ENCODE measurements around the gene AAGAB. TPM values are rescaled to one million over a fixed set of nuclear protein-coding genes. Genes with fewer than 3 reads are reported as not detected.
"Not testable (repeated sequence)": the region's sequence is repeated elsewhere in the genome, so short reads cannot be mapped to it uniquely, and the experiment has no call there.

The AAGAB gene
- total and polyA plus RNA-seq, 5 experiments from 2014 or later = 28.1 to 49.4 (median 43.8) TPM

DNA sequence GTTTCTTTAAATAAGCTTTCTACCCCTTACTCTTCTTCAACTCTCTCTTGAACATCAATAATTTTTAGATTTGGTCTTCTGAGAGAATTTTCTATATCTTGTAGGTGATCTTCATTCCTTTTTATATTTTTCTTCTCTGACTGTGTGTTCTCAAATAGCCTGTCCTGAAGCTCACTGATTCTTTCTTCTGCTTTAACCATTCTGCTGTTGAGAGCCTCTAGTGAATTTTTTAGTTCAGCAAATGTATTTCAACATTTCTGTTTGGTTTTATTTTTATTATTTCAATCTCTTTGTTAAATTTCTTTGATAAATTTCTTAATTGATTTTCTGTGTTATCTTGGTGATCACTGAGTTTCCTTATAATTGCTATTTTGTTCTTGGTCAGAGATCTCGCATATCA is 19.8 kb upstream of the AAGAB start:
- H3K4me3 Mint-ChIP-seq = no peak overlapping the region
- POLR2A ChIA-PET = no interaction called here
- H3K27ac Mint-ChIP-seq = no peak overlapping the region
- H3K27me3 Mint-ChIP-seq = peaks cover 0 to 6% (median under 1%) of the 10 kb centered on the region in 5 donors
- no peak for DNase-seq
- peaks cover 6 to 28% (median 16%) of the 10 kb centered on the region in 9 donors for H3K9me3 Mint-ChIP-seq
- ATAC-seq = no peak
- no peaks in the 10 kb centered on the region for H3K4me1 Mint-ChIP-seq
- peaks cover 7 to 22% (median 14%) of the 10 kb centered on the region in 3 donors for H3K36me3 Mint-ChIP-seq

DNA sequence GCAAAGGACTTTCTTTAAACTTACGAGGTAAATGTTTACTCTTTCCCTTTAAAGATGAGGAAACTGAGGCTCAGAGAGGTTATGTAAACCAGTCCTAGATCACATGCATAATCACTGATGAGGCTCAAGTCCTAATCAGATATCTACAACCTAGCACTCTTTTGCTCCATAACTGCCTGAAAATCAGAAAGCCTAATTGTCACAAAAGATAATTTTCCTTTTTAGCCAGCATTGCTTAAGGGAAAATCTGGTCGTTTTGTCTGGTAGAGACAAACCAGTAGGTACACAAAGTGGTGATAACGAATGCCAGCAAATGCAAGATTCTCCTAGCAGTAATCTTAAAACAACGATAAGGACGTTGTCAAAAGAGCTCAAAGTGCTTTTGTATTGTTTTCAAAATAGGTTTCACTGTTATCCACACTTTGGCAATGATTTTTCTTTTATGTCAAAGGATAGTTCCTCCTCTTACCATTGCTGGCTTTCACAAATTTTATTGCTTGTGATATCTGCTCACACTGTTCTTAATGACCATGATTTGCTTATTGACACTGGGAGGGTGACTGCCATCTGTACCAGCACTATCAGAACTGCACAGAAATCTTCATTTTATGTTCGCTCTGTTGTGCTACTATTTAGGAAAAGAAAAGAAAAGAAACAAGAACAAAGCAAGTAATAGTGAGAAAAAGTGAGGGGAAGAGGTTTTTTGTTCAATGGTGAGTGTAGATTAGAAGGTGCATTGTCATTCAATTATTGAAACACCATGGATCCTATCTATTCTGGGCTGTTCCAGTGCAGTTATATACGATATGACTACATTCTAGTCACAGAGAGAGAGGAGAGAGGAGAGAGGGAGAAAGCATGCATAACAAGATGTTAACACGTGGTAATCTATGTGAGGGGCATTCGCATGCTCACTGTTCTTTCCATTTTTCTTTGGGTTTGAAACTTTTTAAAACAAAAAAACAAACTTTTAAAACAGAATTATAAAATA is 13.8 kb upstream of the AAGAB start:
- POLR2A ChIA-PET = no interaction called here
- H3K27ac Mint-ChIP-seq = no peak overlapping the region
- DNase-seq = no peak

GRCh38 chr15:67267440-67267839 is 13.0 kb upstream of the AAGAB start:
- H3K27me3 Mint-ChIP-seq = peaks cover 0 to 2% (median 0%) of the 10 kb centered on the region in 5 donors
- DNase-seq = no peak

More for the DNA sequence above, 13.8 kb upstream of the AAGAB start:
- Mint-ChIP-seq H3K9me3 (peaks cover 0 to 11% (median 2%) of the 10 kb centered on the region in 9 donors), H3K4me3 (no peak overlapping the region), H3K4me1 (no peaks in the 10 kb centered on the region), H3K36me3 (peaks cover 0 to 6% (median 0%) of the 10 kb centered on the region in 3 donors), H3K27me3 (peaks cover 0 to 4% (median 0%) of the 10 kb centered on the region in 5 donors)
- no peak for ATAC-seq

DNA sequence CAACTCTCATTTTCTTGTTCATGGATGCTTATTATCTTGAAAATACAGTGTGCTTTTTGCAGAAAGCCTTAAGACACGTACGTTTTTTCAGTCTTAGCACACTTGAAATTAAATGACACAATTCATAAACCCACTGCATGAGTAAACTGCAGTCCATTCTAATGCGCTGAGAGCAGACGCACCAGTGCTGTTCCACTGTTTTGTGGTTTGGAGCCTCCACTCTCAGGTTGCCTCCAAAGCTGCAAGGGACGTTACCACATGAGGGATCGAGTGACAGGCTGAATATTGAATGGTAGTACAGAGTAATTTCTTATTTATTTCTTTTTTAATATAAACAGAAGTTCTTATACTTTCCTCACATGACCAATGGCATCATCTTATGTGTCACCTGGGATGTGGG is 12.4 kb upstream of the AAGAB start:
- Mint-ChIP-seq H3K4me1 (no peaks in the 10 kb centered on the region), H3K27ac (no peak overlapping the region), H3K36me3 (no peaks in the 10 kb centered on the region), H3K9me3 (peaks cover 0 to under 1% (median 0%) of the 10 kb centered on the region in 9 donors), H3K27me3 (peaks cover 0 to 2% (median 0%) of the 10 kb centered on the region in 5 donors), H3K4me3 (no peak overlapping the region)
- no peak for ATAC-seq
- POLR2A ChIA-PET = no interaction called here
- DNase-seq = no peak

More at GRCh38 chr15:67267440-67267839, 13.0 kb upstream of the AAGAB start:
- H3K4me3 Mint-ChIP-seq = no peak overlapping the region
- no peak for ATAC-seq
- POLR2A ChIA-PET = no interaction called here
- H3K9me3 Mint-ChIP-seq = peaks cover 0 to 7% (median 0%) of the 10 kb centered on the region in 9 donors
- H3K4me1 Mint-ChIP-seq = no peaks in the 10 kb centered on the region
- H3K27ac Mint-ChIP-seq = no peak overlapping the region
- H3K36me3 Mint-ChIP-seq = peaks cover 0 to 3% (median 0%) of the 10 kb centered on the region in 3 donors

- peaks cover 3 to 9% (median 6%) of the 10 kb centered on the region in 4 donors for H3K4me1 Mint-ChIP-seq
Measured at GRCh38 chr15:67259806-67260205, 5.3 kb upstream of the AAGAB start.

DNA sequence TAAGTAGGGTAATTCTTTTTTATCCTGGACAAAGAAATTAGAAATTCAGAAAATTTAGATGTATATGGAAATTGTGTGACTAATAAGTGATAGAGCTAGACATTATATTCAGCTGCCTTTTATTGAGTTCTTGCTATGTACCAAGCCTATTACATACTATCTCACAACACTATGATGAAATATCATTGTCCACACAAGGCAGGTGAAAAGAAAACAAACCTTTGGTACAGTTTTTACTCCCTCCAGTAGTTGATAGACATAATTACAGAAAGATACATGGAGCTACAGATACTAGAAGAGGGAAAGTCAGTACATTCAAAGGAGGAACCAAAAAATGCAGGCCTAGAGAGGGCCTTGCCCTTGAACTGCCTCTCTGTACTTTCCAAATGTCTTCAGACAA is 4.9 kb upstream of the AAGAB start:
- no peaks in the 10 kb centered on the region for H3K27me3 Mint-ChIP-seq
- H3K27ac Mint-ChIP-seq = no peak overlapping the region
- ATAC-seq (no peak), DNase-seq (no peak)
- POLR2A ChIA-PET = no interaction called here
- no peaks in the 10 kb centered on the region for H3K36me3 Mint-ChIP-seq
- H3K4me3 Mint-ChIP-seq = no peak overlapping the region
- H3K9me3 Mint-ChIP-seq = no peaks in the 10 kb centered on the region
- peaks cover 4 to 12% (median 8%) of the 10 kb centered on the region in 4 donors for H3K4me1 Mint-ChIP-seq

More at GRCh38 chr15:67259806-67260205, 5.3 kb upstream of the AAGAB start:
- DNase-seq (no peak), ATAC-seq (no peak)
- Mint-ChIP-seq H3K4me3 (no peak overlapping the region), H3K27ac (no peak overlapping the region), H3K36me3 (no peaks in the 10 kb centered on the region), H3K27me3 (no peaks in the 10 kb centered on the region), H3K9me3 (no peaks in the 10 kb centered on the region)
- POLR2A ChIA-PET = no interaction called here

- H3K4me3 Mint-ChIP-seq, H3K9me3 Mint-ChIP-seq, ATAC-seq, H3K27me3 Mint-ChIP-seq, H3K27ac Mint-ChIP-seq, H3K36me3 Mint-ChIP-seq, DNase-seq, POLR2A ChIA-PET: not testable (repeated sequence)
- peaks cover 8 to 19% (median 16%) of the 10 kb centered on the region in 4 donors for H3K4me1 Mint-ChIP-seq
Measured at GRCh38 chr15:67258412-67258811, 4.0 kb upstream of the AAGAB start.

GRCh38 chr15:67256051-67256450 is 1.6 kb upstream of the AAGAB start:
- ATAC-seq = no peak

DNA sequence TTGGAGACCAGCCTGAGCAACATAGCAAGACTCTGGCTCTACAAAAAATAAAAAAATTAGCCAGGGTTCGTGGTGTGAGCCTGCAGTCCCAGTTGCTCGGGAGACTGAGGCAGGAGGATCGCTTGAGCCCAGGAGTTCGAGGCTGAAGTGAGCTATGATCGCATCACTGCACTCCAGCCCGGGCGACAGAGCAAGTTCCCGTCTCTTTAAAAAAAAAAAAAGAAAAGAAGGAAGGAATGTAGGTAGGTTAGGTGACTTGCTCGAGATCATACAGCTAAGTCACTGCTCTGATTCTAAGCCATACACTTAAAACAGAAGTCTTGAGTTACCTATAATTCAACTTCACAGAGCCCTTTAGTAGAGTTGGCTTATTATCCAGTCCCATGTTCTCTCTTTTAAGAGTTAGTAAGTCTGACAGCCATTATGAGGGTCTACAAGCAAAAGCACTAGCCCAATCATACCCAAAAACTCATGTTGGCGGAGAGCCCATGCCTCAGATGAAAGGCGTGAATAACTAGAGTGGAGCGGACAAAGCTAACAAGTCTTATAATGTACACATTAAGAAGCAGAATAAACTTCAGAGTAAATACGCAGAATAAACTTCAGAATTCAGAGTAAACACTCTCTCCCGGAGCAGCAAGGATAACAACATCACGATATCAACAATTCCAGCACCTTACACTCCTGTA is 768 bp downstream of the AAGAB start:
- H3K4me1 Mint-ChIP-seq = peaks cover 19 to 51% (median 48%) of the 10 kb centered on the region in 4 donors
- no peaks in the 10 kb centered on the region for H3K27me3 Mint-ChIP-seq
- DNase-seq = no peak
- H3K4me3 Mint-ChIP-seq = peak overlapping the region; percentile 92 to 99 (median 98)
- H3K27ac Mint-ChIP-seq = peak overlapping the region; percentile 92 to 97 (median 94)
- peak in 1 of 2 donors; percentile 2 for ATAC-seq
- POLR2A ChIA-PET = interaction anchor here (0.7 to 1.4 kb wide), 3 partner anchors 15 to 152 kb away, joined by 3 to 6 read pairs (median 4); no protein-coding TSS in a partner anchor
- H3K36me3 Mint-ChIP-seq = peaks cover 0 to 3% (median 0%) of the 10 kb centered on the region in 3 donors
- no peaks in the 10 kb centered on the region for H3K9me3 Mint-ChIP-seq

More at GRCh38 chr15:67256051-67256450, 1.6 kb upstream of the AAGAB start:
- DNase-seq = no peak
- POLR2A ChIA-PET = no interaction called here
- H3K9me3 Mint-ChIP-seq = no peaks in the 10 kb centered on the region
- no peaks in the 10 kb centered on the region for H3K36me3 Mint-ChIP-seq
- peak overlapping the region; percentile 46 to 99 (median 77) for H3K4me3 Mint-ChIP-seq
- H3K4me1 Mint-ChIP-seq = peaks cover 13 to 38% (median 36%) of the 10 kb centered on the region in 4 donors
- no peaks in the 10 kb centered on the region for H3K27me3 Mint-ChIP-seq
- peak overlapping the region in 7 of 10 donors; percentile 9 to 94 (median 51) for H3K27ac Mint-ChIP-seq

DNA sequence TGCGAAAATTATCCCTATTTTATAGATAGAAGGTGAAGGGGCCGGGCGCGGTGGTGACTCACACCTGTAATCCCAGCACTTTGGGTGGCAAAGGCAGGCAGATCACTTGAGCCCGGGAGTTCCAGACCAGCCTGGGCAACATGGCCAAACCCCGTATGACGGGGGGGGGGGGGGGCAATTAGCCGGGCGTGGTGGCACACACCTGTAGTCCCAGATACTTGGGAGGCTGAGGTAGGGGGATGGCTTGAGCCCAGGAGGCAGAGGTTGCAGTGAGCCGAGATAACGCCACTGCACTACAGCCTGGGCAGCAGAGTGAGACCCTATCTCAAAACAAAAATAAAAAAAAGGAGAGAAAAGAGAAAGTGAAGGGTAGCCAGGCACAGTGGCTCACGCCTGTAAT is 1.4 kb downstream of the AAGAB start:
- Mint-ChIP-seq H3K27me3 (no peaks in the 10 kb centered on the region), H3K27ac (peak overlapping the region in 7 of 10 donors; percentile 32 to 95 (median 94)), H3K9me3 (no peaks in the 10 kb centered on the region), H3K36me3 (peaks cover 0 to 3% (median 2%) of the 10 kb centered on the region in 3 donors), H3K4me3 (peak overlapping the region; percentile 92 to 99 (median 98)), H3K4me1 (peaks cover 21 to 53% (median 50%) of the 10 kb centered on the region in 4 donors)
- ATAC-seq (no peak), DNase-seq (no peak)
- POLR2A ChIA-PET = interaction anchor here (1.4 kb wide), 1 partner anchor 152 kb away, joined by 6 read pairs; no protein-coding TSS in a partner anchor

GRCh38 chr15:67251318-67251717 is 3.1 kb downstream of the AAGAB start:
- H3K4me3 Mint-ChIP-seq = no peak overlapping the region
- peaks cover 0 to 6% (median 2%) of the 10 kb centered on the region in 9 donors for H3K9me3 Mint-ChIP-seq
- ATAC-seq = no peak
- H3K27me3 Mint-ChIP-seq = no peaks in the 10 kb centered on the region
- POLR2A ChIA-PET = no interaction called here
- no peak for DNase-seq
- H3K27ac Mint-ChIP-seq = no peak overlapping the region
- peaks cover 23 to 55% (median 51%) of the 10 kb centered on the region in 4 donors for H3K4me1 Mint-ChIP-seq
- peaks cover 4 to 18% (median 16%) of the 10 kb centered on the region in 3 donors for H3K36me3 Mint-ChIP-seq

GRCh38 chr15:67249830-67250229 is 4.6 kb downstream of the AAGAB start:
- Mint-ChIP-seq H3K4me1 (peaks cover 20 to 58% (median 53%) of the 10 kb centered on the region in 4 donors), H3K27ac (peak overlapping the region in 3 of 10 donors; percentile 35 to 70 (median 42)), H3K36me3 (peaks cover 4 to 31% (median 29%) of the 10 kb centered on the region in 3 donors), H3K9me3 (peaks cover 0 to 6% (median 2%) of the 10 kb centered on the region in 9 donors), H3K27me3 (no peaks in the 10 kb centered on the region), H3K4me3 (no peak overlapping the region)
- DNase-seq (no peak), ATAC-seq (no peak)
- POLR2A ChIA-PET = no interaction called here

Measured in naive thymus-derived CD8-positive, alpha-beta T cell (primary cell).